Fibroblast of lung (primary cell): Measurements from ENCODE around the gene FDXACB1. TPM values are rescaled to one million over a fixed set of nuclear protein-coding genes. Genes with fewer than 3 reads are reported as not detected.

Source experiments
- DNase-seq, 2 donors: peaks; one replicate each; pipeline versions ENCODE4 v3.0.0 to v3.0.0-alpha.2; 2010; ENCODE audit warnings: low read depth in 2 of 2
- H2AFZ ChIP-seq: 2 replicates; pipeline ENCODE4 v1.5.1; 2012; ENCODE audit warnings: low read length, control low read depth, inconsistent platforms
- H3K27ac ChIP-seq: 2 replicates; pipeline ENCODE4 v1.5.1; 2011; ENCODE audit warnings: low read length, control low read depth; ENCODE audit not compliant: insufficient read depth
- H3K27me3 ChIP-seq: 2 replicates; pipeline ENCODE4 v1.5.1; 2011; ENCODE audit warnings: mild to moderate bottlenecking, low read length; ENCODE audit not compliant: control insufficient read depth, insufficient read depth
- H3K36me3 ChIP-seq: 2 replicates; pipeline ENCODE4 v1.5.1; 2011; ENCODE audit warnings: low read length; ENCODE audit not compliant: control insufficient read depth, insufficient read depth
- H3K4me1 ChIP-seq: 2 replicates; pipeline ENCODE4 v1.5.1; 2011; ENCODE audit warnings: low read length; ENCODE audit not compliant: control insufficient read depth, insufficient read depth; ENCODE audit errors: extremely low read depth
- H3K4me2 ChIP-seq: 2 replicates; pipeline ENCODE4 v1.5.1; 2011; ENCODE audit warnings: low read length, control low read depth; ENCODE audit not compliant: insufficient read depth; ENCODE audit errors: extremely low read depth
- H3K4me3 ChIP-seq, 4 experiments: fragments of 200-600 bp in 1 of 4; sonication (generic) in 1 of 4; replicated peaks in 1 of 4; 2 replicates each; pipeline ENCODE4 v1.5.1; 2011 to 2016; ENCODE audit warnings: low read length in 4 of 4, low read depth in 3 of 4, mild to moderate bottlenecking in 3 of 4, control low read depth in 2 of 4, inconsistent platforms in 1 of 4, mixed read lengths in 1 of 4; ENCODE audit not compliant: insufficient read depth in 1 of 4; ENCODE audit errors: control extremely low read depth in 1 of 4
- H3K79me2 ChIP-seq: 2 replicates; pipeline ENCODE4 v1.5.1; 2012; ENCODE audit warnings: mild to moderate bottlenecking, low read length, inconsistent platforms; ENCODE audit not compliant: control insufficient read depth, insufficient read depth
- H3K9ac ChIP-seq: 2 replicates; pipeline ENCODE4 v1.5.1; 2011; ENCODE audit warnings: mild to moderate bottlenecking, low read length, control low read depth; ENCODE audit not compliant: insufficient read depth
- H3K9me3 ChIP-seq: 2 replicates; pipeline ENCODE4 v1.5.1; 2012; ENCODE audit warnings: low read depth, low read length; ENCODE audit not compliant: control insufficient read depth, insufficient read depth
- H4K20me1 ChIP-seq: 2 replicates; pipeline ENCODE4 v1.5.1; 2011; ENCODE audit warnings: low read length; ENCODE audit not compliant: control insufficient read depth, insufficient read depth; ENCODE audit errors: extremely low read depth
- CTCF ChIP-seq, 2 donors: IDR thresholded peaks in 1 of 2; conservative IDR thresholded peaks in 1 of 2; 1 replicate in 1 of 2; 2 replicates in 1 of 2; pipeline ENCODE4 v1.5.1; 2011 to 2012; ENCODE audit warnings: low read length in 2 of 2, control low read depth in 1 of 2, inconsistent platforms in 1 of 2, low read depth in 1 of 2, mild to moderate bottlenecking in 1 of 2
- EZH2 ChIP-seq: IDR thresholded peaks from 2 replicates; pipeline ENCODE4 v1.5.1; 2012; ENCODE audit warnings: low read length, control low read depth, mild to moderate bottlenecking; ENCODE audit errors: missing control alignments
- polyA plus RNA-seq, 2 donors: library from polyadenylated mRNA; depleted of rRNA in 1 of 2; stranded (reverse) in 1 of 2; unstranded in 1 of 2; fragments of >200 nt; gene quantifications; 2 replicates each; pipeline ENCODE4 v1.2.1, GENCODE V29; 2011 to 2012; ENCODE audit warnings: missing spikeins in 1 of 2
- total RNA-seq: library from RNA; depleted of rRNA; stranded (reverse); fragments of >200 nt; gene quantifications from 2 replicates; pipeline ENCODE4 v1.2.1, GENCODE V29; 2014

Gene FDXACB1
- total and polyA plus RNA-seq, 2 donors (not counting 1 experiment from before 2014, with no cell fraction given): 1.7 to 1.8 TPM

DNA sequence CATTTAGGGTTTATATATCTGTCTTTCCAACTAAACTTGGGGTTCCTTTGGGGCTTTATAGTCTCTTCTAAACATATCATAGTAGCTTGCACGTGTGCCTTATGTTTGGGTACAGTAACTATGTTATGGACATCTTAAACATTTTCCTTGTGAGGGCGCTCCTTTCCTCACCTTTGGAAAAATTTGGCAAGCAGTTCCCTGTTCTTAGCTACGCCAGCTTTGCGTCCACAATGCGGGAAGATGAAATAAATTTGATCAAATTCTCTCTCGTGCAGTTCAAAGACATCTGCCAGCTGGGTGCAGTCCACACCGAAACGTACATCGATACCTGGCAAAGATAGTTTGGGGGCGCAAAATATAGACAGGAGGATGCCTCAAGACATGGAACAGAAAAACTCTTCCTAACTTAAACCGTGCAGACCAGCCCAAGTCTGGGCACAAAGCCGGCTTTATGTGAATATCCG lies 548 bp downstream of the FDXACB1 start:
- H3K27ac ChIP-seq: peak overlapping the region; percentile 100
- peaks cover 3% of the 10 kb centered on the region for H3K4me1 ChIP-seq
- TF ChIP-seq CTCF (conservative IDR thresholded peaks at IDR 0.05 in 1 of 2, IDR thresholded peaks at IDR 0.05 in 1 of 2; ENCODE audit: low read depth in 1 of 2, low read length in 2 of 2) (no peak), EZH2 (no peak)
- H4K20me1 ChIP-seq: no peaks in the 10 kb centered on the region
- H3K27me3 ChIP-seq: no peaks in the 10 kb centered on the region
- no peaks in the 10 kb centered on the region for H3K9me3 ChIP-seq
- peak overlapping the region; percentile 98 for H2AFZ ChIP-seq
- H3K4me3 ChIP-seq: peak overlapping the region; percentile 86 to 94 (median 88)
- DNase-seq: peak in 1 of 2 donors; percentile 34
- H3K4me2 ChIP-seq: peak overlapping the region; percentile 100
- peak overlapping the region; percentile 68 for H3K9ac ChIP-seq
- no peaks in the 10 kb centered on the region for H3K36me3 ChIP-seq
- H3K79me2 ChIP-seq: no peaks in the 10 kb centered on the region

GRCh38 chr11:111871693-111872161 lies 7.2 kb downstream of the FDXACB1 start:
- no peak for DNase-seq
- H3K27ac ChIP-seq: peak overlapping the region; percentile 51
- H3K79me2 ChIP-seq: peaks cover 3% of the 10 kb centered on the region
- peak overlapping the region; percentile 96 for H2AFZ ChIP-seq
- no peaks in the 10 kb centered on the region for H4K20me1 ChIP-seq
- H3K27me3 ChIP-seq: no peaks in the 10 kb centered on the region
- no peaks in the 10 kb centered on the region for H3K9me3 ChIP-seq
- H3K4me2 ChIP-seq: peak overlapping the region; percentile 64
- peak overlapping the region; percentile 52 to 72 (median 70) for H3K4me3 ChIP-seq
- H3K4me1 ChIP-seq: no peaks in the 10 kb centered on the region
- peaks cover 3% of the 10 kb centered on the region for H3K36me3 ChIP-seq
- TF ChIP-seq CTCF (conservative IDR thresholded peaks at IDR 0.05 in 1 of 2, IDR thresholded peaks at IDR 0.05 in 1 of 2; ENCODE audit: low read depth in 1 of 2, low read length in 2 of 2) (no peak), EZH2 (no peak)
- no peak overlapping the region for H3K9ac ChIP-seq

- DNase-seq: peak; percentile 85 to 88
- Histone ChIP-seq H3K79me2 (peaks cover 3% of the 10 kb centered on the region), H4K20me1 (no peaks in the 10 kb centered on the region), H3K4me1 (no peaks in the 10 kb centered on the region), H3K27me3 (no peaks in the 10 kb centered on the region), H3K4me3 (peak within 1 kb of the TSS; percentile 52 to 90 (median 72)), H2AFZ (peak within 1 kb of the TSS; percentile 96), H3K9ac (peak within 1 kb of the TSS; percentile 76), H3K27ac (peak within 1 kb of the TSS; percentile 51), H3K9me3 (no peaks in the 10 kb centered on the region), H3K36me3 (peaks cover 3% of the 10 kb centered on the region), H3K4me2 (peak within 1 kb of the TSS; percentile 91)
- TF ChIP-seq CTCF (conservative IDR thresholded peaks at IDR 0.05 in 1 of 2, IDR thresholded peaks at IDR 0.05 in 1 of 2; ENCODE audit: low read depth in 1 of 2, low read length in 2 of 2) (peak; percentile 25 to 44), EZH2 (no peak)
These were observed 7.9 kb downstream of the FDXACB1 start, which contains the start of gene ALG9 for GRCh38 chr11:111870886-111871692. ALG9 (minus strand) TSS chr11:111871581; CDS start chr11:111871482, 99 bp downstream.
